Measurements from ENCODE around the gene AGBL3.
"Not testable (repeated sequence)": the region's sequence is repeated elsewhere in the genome, so short reads cannot be mapped to it uniquely, and the experiment has no call there.

AGBL3 gene

DNA sequence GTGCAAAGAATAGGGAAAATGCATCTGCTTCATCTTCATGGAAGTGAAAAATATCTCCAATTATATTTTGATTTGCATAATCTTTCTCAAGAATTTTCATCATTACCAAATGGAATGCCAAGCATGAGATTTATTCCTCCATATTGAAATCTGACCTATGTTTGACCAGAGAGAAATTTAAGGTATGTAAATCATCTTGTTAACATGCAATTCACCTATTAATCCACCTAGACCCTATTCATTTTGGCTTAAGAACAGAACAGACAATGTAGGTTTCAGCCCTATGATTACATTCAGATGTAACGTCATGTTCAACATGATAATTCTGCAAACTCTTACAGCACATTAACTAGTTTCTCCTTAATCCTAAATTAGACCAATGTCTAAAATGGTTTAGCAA lies 130.8 kb downstream of the AGBL3 start:
- Histone ChIP-seq H3K79me2 (ENCODE audit: control insufficient read depth, insufficient read depth, low read length, poor library complexity) (no peaks in the 10 kb centered on the region), H3K9me3 (ENCODE audit: insufficient read depth, low read depth, low read length) (peaks cover 4% of the 10 kb centered on the region), H3K27ac (ENCODE audit: low read depth, low read length) (no peak overlapping the region), H3K4me1 (ENCODE audit: control insufficient read depth in 1 of 2, insufficient read depth in 2 of 2, low read length in 2 of 2) (no peaks in the 10 kb centered on the region), H3K23ac (ENCODE audit: low read length) (no peak overlapping the region), H4K91ac (ENCODE audit: low read depth, low read length) (no peak overlapping the region), H3K18ac (ENCODE audit: low read length) (no peak overlapping the region), H3K4ac (ENCODE audit: low read depth, low read length) (no peak overlapping the region), H3K9ac (ENCODE audit: low read length) (no peak overlapping the region), H3K27me3 (ENCODE audit: insufficient read depth, low read length) (no peaks in the 10 kb centered on the region), H2BK12ac (ENCODE audit: low read length) (no peak overlapping the region), H2BK5ac (ENCODE audit: low read depth, low read length, poor library complexity) (no peak overlapping the region), H2AK5ac (ENCODE audit: low read length) (no peak overlapping the region), H3K4me3 (ENCODE audit: low read depth, low read length) (no peak overlapping the region), H4K12ac (ENCODE audit: low read depth, low read length) (no peak overlapping the region), H3K4me2 (ENCODE audit: low read length) (no peak overlapping the region), H3K79me1 (ENCODE audit: low read length) (no peaks in the 10 kb centered on the region), H2BK120ac (ENCODE audit: insufficient read depth, low read length, poor library complexity) (no peak overlapping the region), H2AFZ (ENCODE audit: insufficient read depth, low read length, poor library complexity) (no peak overlapping the region), H4K8ac (ENCODE audit: low read depth, low read length) (no peak overlapping the region), H3K14ac (ENCODE audit: low read length) (no peak overlapping the region), H3K36me3 (ENCODE audit: control insufficient read depth in 1 of 2, insufficient read depth in 2 of 2, low read length in 2 of 2) (no peaks in the 10 kb centered on the region)
- no CpG with 5 or more reads among the region's 1 CpG for WGBS (ENCODE audit: extremely low coverage, insufficient coverage, insufficient read length)
- DNase-seq: no peak

DNA sequence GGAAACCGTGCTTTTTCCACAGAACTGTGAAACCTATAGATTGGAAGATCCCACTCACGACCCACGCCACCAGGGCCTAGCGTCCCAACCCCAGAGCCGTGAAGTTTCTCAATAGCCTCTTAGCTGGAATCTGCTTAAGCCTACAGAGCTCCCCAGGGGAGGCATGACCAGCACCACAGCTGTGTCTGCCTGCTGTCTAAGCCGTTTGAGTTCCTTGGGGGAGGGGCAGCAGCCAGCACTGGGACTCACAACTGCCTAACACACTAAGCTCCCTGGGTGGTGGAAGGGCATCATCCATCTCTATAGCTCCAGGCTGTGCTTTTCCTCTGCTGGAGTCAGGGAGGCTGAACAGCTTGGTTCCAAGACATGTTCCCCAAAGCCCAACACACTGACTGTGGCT lies 135.6 kb downstream of the AGBL3 start:
- Histone ChIP-seq H3K9ac (ENCODE audit: low read length) (no peak overlapping the region), H3K4me3 (ENCODE audit: low read depth, low read length) (no peak overlapping the region), H3K79me1 (ENCODE audit: low read length) (no peaks in the 10 kb centered on the region), H3K27ac (ENCODE audit: low read depth, low read length) (no peak overlapping the region), H3K4ac (ENCODE audit: low read depth, low read length) (no peak overlapping the region), H4K91ac (ENCODE audit: low read depth, low read length) (no peak overlapping the region), H3K18ac (ENCODE audit: low read length) (no peak overlapping the region), H4K12ac (ENCODE audit: low read depth, low read length) (no peak overlapping the region), H3K27me3 (ENCODE audit: insufficient read depth, low read length) (no peaks in the 10 kb centered on the region), H3K4me2 (ENCODE audit: low read length) (no peak overlapping the region), H4K8ac (ENCODE audit: low read depth, low read length) (no peak overlapping the region), H2BK120ac (ENCODE audit: insufficient read depth, low read length, poor library complexity) (no peak overlapping the region), H3K14ac (ENCODE audit: low read length) (no peak overlapping the region), H3K79me2 (ENCODE audit: control insufficient read depth, insufficient read depth, low read length, poor library complexity) (no peaks in the 10 kb centered on the region), H2BK12ac (ENCODE audit: low read length) (no peak overlapping the region), H2BK5ac (ENCODE audit: low read depth, low read length, poor library complexity) (no peak overlapping the region), H3K4me1 (ENCODE audit: control insufficient read depth in 1 of 2, insufficient read depth in 2 of 2, low read length in 2 of 2) (no peaks in the 10 kb centered on the region), H3K9me3 (ENCODE audit: insufficient read depth, low read depth, low read length) (peaks cover 4% of the 10 kb centered on the region), H2AFZ (ENCODE audit: insufficient read depth, low read length, poor library complexity) (no peak overlapping the region), H2AK5ac (ENCODE audit: low read length) (no peak overlapping the region), H3K23ac (ENCODE audit: low read length) (no peak overlapping the region), H3K36me3 (ENCODE audit: control insufficient read depth in 1 of 2, insufficient read depth in 2 of 2, low read length in 2 of 2) (no peaks in the 10 kb centered on the region)
- no peak for DNase-seq
- no CpG with 5 or more reads among the region's 6 CpGs for WGBS (ENCODE audit: extremely low coverage, insufficient coverage, insufficient read length)

DNA sequence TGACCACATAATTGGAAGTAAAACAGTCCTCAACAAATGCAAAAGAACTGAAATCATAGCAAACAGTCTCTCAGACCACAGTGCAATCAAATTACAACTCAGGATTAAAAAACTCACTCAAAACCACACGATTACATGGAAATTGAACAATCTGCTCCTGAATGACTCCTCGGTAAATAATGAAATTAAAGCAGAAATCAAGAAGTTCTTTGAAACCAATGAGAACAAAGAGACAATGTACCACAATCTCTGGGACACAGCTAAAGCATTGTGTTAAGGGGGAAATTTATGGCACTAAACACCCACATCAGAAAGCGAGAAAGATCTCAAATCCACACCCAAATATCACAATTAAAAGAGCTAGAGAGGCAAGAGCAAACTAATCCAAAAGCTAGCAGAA lies 138.3 kb downstream of the AGBL3 start:
- not testable (repeated sequence) for H4K91ac ChIP-seq (ENCODE audit: low read depth, low read length); H3K14ac ChIP-seq (ENCODE audit: low read length); H3K27me3 ChIP-seq (ENCODE audit: insufficient read depth, low read length); H3K79me1 ChIP-seq (ENCODE audit: low read length); H3K4ac ChIP-seq (ENCODE audit: low read depth, low read length); H3K9ac ChIP-seq (ENCODE audit: low read length); H2BK5ac ChIP-seq (ENCODE audit: low read depth, low read length, poor library complexity); H2AFZ ChIP-seq (ENCODE audit: insufficient read depth, low read length, poor library complexity); H3K18ac ChIP-seq (ENCODE audit: low read length); H3K79me2 ChIP-seq (ENCODE audit: control insufficient read depth, insufficient read depth, low read length, poor library complexity); H2BK12ac ChIP-seq (ENCODE audit: low read length); H4K8ac ChIP-seq (ENCODE audit: low read depth, low read length); H3K4me1 ChIP-seq (ENCODE audit: control insufficient read depth in 1 of 2, insufficient read depth in 2 of 2, low read length in 2 of 2); H4K12ac ChIP-seq (ENCODE audit: low read depth, low read length); H3K27ac ChIP-seq (ENCODE audit: low read depth, low read length); H2BK120ac ChIP-seq (ENCODE audit: insufficient read depth, low read length, poor library complexity); H3K23ac ChIP-seq (ENCODE audit: low read length); H3K4me2 ChIP-seq (ENCODE audit: low read length); H3K4me3 ChIP-seq (ENCODE audit: low read depth, low read length); H3K36me3 ChIP-seq (ENCODE audit: control insufficient read depth in 1 of 2, insufficient read depth in 2 of 2, low read length in 2 of 2); H2AK5ac ChIP-seq (ENCODE audit: low read length); DNase-seq; H3K9me3 ChIP-seq (ENCODE audit: insufficient read depth, low read depth, low read length)
- WGBS (ENCODE audit: extremely low coverage, insufficient coverage, insufficient read length): no CpG with 5 or more reads among the region's 3 CpGs

DNA sequence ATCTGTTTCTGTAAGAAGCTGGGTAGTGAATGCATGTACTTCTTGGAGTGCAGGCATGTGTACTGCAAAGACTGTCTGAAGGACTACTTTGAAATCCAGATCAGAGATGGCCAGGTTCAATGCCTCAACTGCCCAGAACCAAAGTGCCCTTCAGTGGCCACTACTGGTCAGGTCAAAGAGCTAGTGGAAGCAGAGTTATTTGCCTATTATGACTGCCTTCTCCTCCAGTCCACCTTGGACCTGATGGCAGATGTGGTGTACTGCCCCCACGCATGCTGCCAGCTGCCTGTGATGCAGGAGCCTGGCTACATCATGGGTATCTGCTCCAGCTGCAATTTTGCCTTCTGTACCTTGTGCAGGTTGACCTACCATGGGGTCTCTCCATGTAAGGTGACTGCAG lies 142.6 kb downstream of the AGBL3 start:
- no peak overlapping the region for H3K14ac ChIP-seq (ENCODE audit: low read length)
- H3K18ac ChIP-seq (ENCODE audit: low read length): no peak overlapping the region
- H2BK5ac ChIP-seq (ENCODE audit: low read depth, low read length, poor library complexity): no peak overlapping the region
- no peak overlapping the region for H3K9ac ChIP-seq (ENCODE audit: low read length)
- no peak overlapping the region for H2AFZ ChIP-seq (ENCODE audit: insufficient read depth, low read length, poor library complexity)
- H3K36me3 ChIP-seq (ENCODE audit: control insufficient read depth in 1 of 2, insufficient read depth in 2 of 2, low read length in 2 of 2): no peaks in the 10 kb centered on the region
- no peak overlapping the region for H3K27ac ChIP-seq (ENCODE audit: low read depth, low read length)
- H3K4me1 ChIP-seq (ENCODE audit: control insufficient read depth in 1 of 2, insufficient read depth in 2 of 2, low read length in 2 of 2): no peaks in the 10 kb centered on the region
- no peak overlapping the region for H3K4me2 ChIP-seq (ENCODE audit: low read length)
- no peak overlapping the region for H3K23ac ChIP-seq (ENCODE audit: low read length)
- H3K27me3 ChIP-seq (ENCODE audit: insufficient read depth, low read length): no peaks in the 10 kb centered on the region
- H3K4me3 ChIP-seq (ENCODE audit: low read depth, low read length): no peak overlapping the region
- no peak overlapping the region for H4K12ac ChIP-seq (ENCODE audit: low read depth, low read length)
- no peak overlapping the region for H3K4ac ChIP-seq (ENCODE audit: low read depth, low read length)
- no peaks in the 10 kb centered on the region for H3K79me1 ChIP-seq (ENCODE audit: low read length)
- no peak for DNase-seq
- no peaks in the 10 kb centered on the region for H3K79me2 ChIP-seq (ENCODE audit: control insufficient read depth, insufficient read depth, low read length, poor library complexity)
- H4K91ac ChIP-seq (ENCODE audit: low read depth, low read length): no peak overlapping the region
- peaks cover 2% of the 10 kb centered on the region for H3K9me3 ChIP-seq (ENCODE audit: insufficient read depth, low read depth, low read length)
- WGBS (ENCODE audit: extremely low coverage, insufficient coverage, insufficient read length): no CpG with 5 or more reads among the region's 1 CpG
- no peak overlapping the region for H2BK12ac ChIP-seq (ENCODE audit: low read length)
- H2AK5ac ChIP-seq (ENCODE audit: low read length): no peak overlapping the region
- H4K8ac ChIP-seq (ENCODE audit: low read depth, low read length): no peak overlapping the region
- H2BK120ac ChIP-seq (ENCODE audit: insufficient read depth, low read length, poor library complexity): no peak overlapping the region

DNA sequence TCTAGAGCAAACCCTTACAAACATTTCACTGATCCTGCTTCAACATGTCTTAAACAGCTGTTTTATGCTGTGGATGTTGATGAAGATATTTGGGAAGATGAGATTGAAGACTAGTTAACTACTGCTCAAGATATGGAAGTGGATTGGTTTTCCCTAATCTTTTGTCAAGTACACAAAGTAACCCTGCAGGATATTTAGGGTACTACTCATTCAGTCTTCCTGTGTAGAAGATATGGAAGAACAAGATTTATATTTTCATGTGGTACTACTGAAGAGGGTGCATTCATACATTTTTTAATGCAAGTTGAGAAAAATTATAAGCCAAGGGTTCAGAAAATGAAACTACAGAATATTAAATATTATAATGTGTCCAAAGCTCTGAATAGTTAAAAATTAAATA lies 143.3 kb downstream of the AGBL3 start:
- H4K12ac ChIP-seq (ENCODE audit: low read depth, low read length): no peak overlapping the region
- H2AFZ ChIP-seq (ENCODE audit: insufficient read depth, low read length, poor library complexity): no peak overlapping the region
- no peaks in the 10 kb centered on the region for H3K36me3 ChIP-seq (ENCODE audit: control insufficient read depth in 1 of 2, insufficient read depth in 2 of 2, low read length in 2 of 2)
- H3K9me3 ChIP-seq (ENCODE audit: insufficient read depth, low read depth, low read length): peaks cover 2% of the 10 kb centered on the region
- no peak overlapping the region for H3K27ac ChIP-seq (ENCODE audit: low read depth, low read length)
- no peak for DNase-seq
- no peak overlapping the region for H3K4me3 ChIP-seq (ENCODE audit: low read depth, low read length)
- no peak overlapping the region for H3K4ac ChIP-seq (ENCODE audit: low read depth, low read length)
- no peak overlapping the region for H2BK12ac ChIP-seq (ENCODE audit: low read length)
- H3K4me1 ChIP-seq (ENCODE audit: control insufficient read depth in 1 of 2, insufficient read depth in 2 of 2, low read length in 2 of 2): no peaks in the 10 kb centered on the region
- no peaks in the 10 kb centered on the region for H3K27me3 ChIP-seq (ENCODE audit: insufficient read depth, low read length)
- no peak overlapping the region for H3K4me2 ChIP-seq (ENCODE audit: low read length)
- no peak overlapping the region for H4K8ac ChIP-seq (ENCODE audit: low read depth, low read length)
- no peaks in the 10 kb centered on the region for H3K79me1 ChIP-seq (ENCODE audit: low read length)
- no peak overlapping the region for H2AK5ac ChIP-seq (ENCODE audit: low read length)
- H3K23ac ChIP-seq (ENCODE audit: low read length): no peak overlapping the region
- no peak overlapping the region for H4K91ac ChIP-seq (ENCODE audit: low read depth, low read length)
- H2BK5ac ChIP-seq (ENCODE audit: low read depth, low read length, poor library complexity): no peak overlapping the region
- no peak overlapping the region for H2BK120ac ChIP-seq (ENCODE audit: insufficient read depth, low read length, poor library complexity)
- H3K18ac ChIP-seq (ENCODE audit: low read length): no peak overlapping the region
- no peaks in the 10 kb centered on the region for H3K79me2 ChIP-seq (ENCODE audit: control insufficient read depth, insufficient read depth, low read length, poor library complexity)
- no peak overlapping the region for H3K9ac ChIP-seq (ENCODE audit: low read length)
- no peak overlapping the region for H3K14ac ChIP-seq (ENCODE audit: low read length)
